T-cell (primary cell): ENCODE measurements around the gene CHPT1. TPM values are rescaled to one million over a fixed set of nuclear protein-coding genes. Genes with fewer than 3 reads are reported as not detected.

Experiments used
- ATAC-seq, 4 experiments: fragments of 200-7000 bp in 3 of 4; fragments of 150-1000 bp in 1 of 4; cut with Tn5 transposase; replicated peaks in 1 of 4; 1 replicate in 3 of 4; 2 replicates in 1 of 4; pipeline ENCODE4 v1.10.0; 2021; ENCODE audit warnings: moderate library complexity in 3 of 4, mild to moderate bottlenecking in 2 of 4, moderate number of reproducible peaks in 1 of 4
- CTCF ChIA-PET, 2 donors: fragments of 300-600 bp; sonication (Branson Sonifier 250); formaldehyde crosslinking; loops; one replicate each; lab custom pipeline; 2022; ENCODE audit warnings: antibody characterized with exemption in 2 of 2; lab: Charles Lee
- POLR2A ChIA-PET, 2 donors: fragments of 300-600 bp; sonication (Branson Sonifier 250); formaldehyde crosslinking; loops; one replicate each; lab custom pipeline; 2022; ENCODE audit warnings: antibody characterized with exemption in 2 of 2; lab: Charles Lee
- DNase-seq, 35 experiments: peaks; one replicate each; pipeline versions ENCODE4 v3.0.0 to v3.0.0-alpha.2; 2013 to 2023
- H3K27ac ChIP-seq: one replicate; pipeline ENCODE4 v1.5.1; 2013; ENCODE audit warnings: low read length
- H3K27me3 ChIP-seq, 2 experiments: replicated peaks in 1 of 2; 1 replicate in 1 of 2; 2 replicates in 1 of 2; pipeline versions ENCODE4 v1.6.1 to v1.7.0; 2013; ENCODE audit warnings: low read length in 1 of 2, mixed read lengths in 1 of 2; ENCODE audit not compliant: control insufficient read depth in 2 of 2, insufficient read depth in 2 of 2; ENCODE audit errors: extremely low read depth in 1 of 2
- H3K36me3 ChIP-seq, 2 donors: 1 replicate in 1 of 2; 2 replicates in 1 of 2; pipeline versions ENCODE4 v1.6.1 to v1.7.0; 2013; ENCODE audit warnings: low read length in 1 of 2; ENCODE audit not compliant: control insufficient read depth in 2 of 2, insufficient read depth in 1 of 2; ENCODE audit errors: extremely low read depth in 1 of 2
- H3K4me1 ChIP-seq, 2 experiments: 1 replicate in 1 of 2; 2 replicates in 1 of 2; pipeline versions ENCODE4 v1.6.1 to v1.7.0; 2013; ENCODE audit warnings: low read length in 2 of 2, mixed read lengths in 1 of 2; ENCODE audit not compliant: insufficient read depth in 2 of 2, control insufficient read depth in 1 of 2; ENCODE audit errors: extremely low read depth in 1 of 2
- H3K4me3 ChIP-seq, 2 donors: 1 replicate in 1 of 2; 2 replicates in 1 of 2; pipeline versions ENCODE4 v1.5.1 to v1.7.0; 2013; ENCODE audit warnings: mild to moderate bottlenecking in 2 of 2, low read length in 1 of 2, moderate library complexity in 1 of 2; ENCODE audit not compliant: control insufficient read depth in 1 of 2; ENCODE audit errors: extremely low read depth in 1 of 2
- H3K9me3 ChIP-seq: 2 replicates; pipeline ENCODE4 v1.7.0; 2013
- H3K27ac Mint-ChIP-seq, 2 donors: one replicate each; pipeline ENCODE4 v1.8.0; 2020 to 2021; ENCODE audit warnings: mild to moderate bottlenecking in 2 of 2, mixed read lengths in 2 of 2
- H3K27me3 Mint-ChIP-seq, 2 donors: one replicate each; pipeline ENCODE4 v1.8.0; 2021 to 2022; ENCODE audit warnings: mixed read lengths in 2 of 2
- H3K36me3 Mint-ChIP-seq: one replicate; pipeline ENCODE4 v1.8.0; 2021; ENCODE audit warnings: mixed read lengths
- H3K4me1 Mint-ChIP-seq, 3 donors: one replicate each; pipeline ENCODE4 v1.8.0; 2020 to 2022; ENCODE audit warnings: mixed read lengths in 3 of 3, mild to moderate bottlenecking in 1 of 3
- H3K4me3 Mint-ChIP-seq, 3 donors: one replicate each; pipeline ENCODE4 v1.8.0; 2020 to 2022; ENCODE audit warnings: mild to moderate bottlenecking in 3 of 3, mixed read lengths in 3 of 3, moderate library complexity in 3 of 3
- H3K9me3 Mint-ChIP-seq, 3 donors: one replicate each; pipeline ENCODE4 v1.8.0; 2020 to 2022; ENCODE audit warnings: mixed read lengths in 3 of 3
- WGBS: methylation state at CpG from one replicate; pipeline ENCODE4 v1.1.5; 2013; ENCODE audit warnings: missing lambda C conversion rate; ENCODE audit not compliant: insufficient coverage; 5-methylcytosine and 5-hydroxymethylcytosine counted together
- total RNA-seq, 35 experiments: library from RNA in 6 of 35; stranded (reverse) in 6 of 35; fragments of 120-200 nt in 1 of 35; gene quantifications; one replicate each; pipeline versions ENCODE4 v1.2.1 to v1.2.4 and lab custom pipeline; 2013 to 2026

Gene CHPT1
- total RNA-seq, 5 donors from 2014 or later (not counting 1 experiment from before 2014, with no cell fraction given), result 9.8 to 13.8 (median 11.9) TPM

- Histone ChIP-seq H3K36me3 (peaks cover 8 to 67% of the 10 kb centered on the region in 2 donors), H3K27me3 (no peaks in the 10 kb centered on the region), H3K9me3 (no peaks in the 10 kb centered on the region), H3K4me3 (no peak overlapping the region), H3K27ac (no peak overlapping the region), H3K4me1 (no peaks in the 10 kb centered on the region)
- no peaks in the 10 kb centered on the region for H3K9me3 Mint-ChIP-seq
- no CpG with 5 or more reads among the region's 1 CpG for WGBS
- peaks cover 28% of the 10 kb centered on the region for H3K36me3 Mint-ChIP-seq
- H3K4me1 Mint-ChIP-seq, result no peaks in the 10 kb centered on the region
- DNase-seq (no peak), ATAC-seq (no peak)
- ChIA-PET CTCF (interaction anchor here in 1 of 2 donors (0.6 kb wide), 1 partner anchor 9 kb away, joined by 8 read pairs; no protein-coding TSS in a partner anchor), POLR2A (no interaction called here)
- no peak overlapping the region for H3K27ac Mint-ChIP-seq
- H3K27me3 Mint-ChIP-seq, result no peaks in the 10 kb centered on the region
- no peak overlapping the region for H3K4me3 Mint-ChIP-seq
These were observed 70.1 kb downstream of the CHPT1 start for GRCh38 chr12:101767537-101767936.

GRCh38 chr12:101768781-101769180 lies 71.3 kb downstream of the CHPT1 start:
- no peak overlapping the region for H3K27ac Mint-ChIP-seq
- H3K36me3 ChIP-seq, result peaks cover 8 to 67% of the 10 kb centered on the region in 2 donors
- CTCF ChIA-PET, result interaction anchor here (1.0 to 1.8 kb wide), 2 partner anchors 62 to 70 kb away, joined by 3 to 9 read pairs; partner anchors contain the start of gene GNPTAB (in 1 of the 2)
- H3K27me3 Mint-ChIP-seq, result no peaks in the 10 kb centered on the region
- WGBS, result 100% methylated on average over 2 of the region's 2 CpGs
- peaks cover 0 to 7% (median 3%) of the 10 kb centered on the region in 3 donors for H3K4me1 Mint-ChIP-seq
- H3K36me3 Mint-ChIP-seq, result peaks cover 32% of the 10 kb centered on the region
- ATAC-seq (no peak), DNase-seq (no peak)
- no peak overlapping the region for H3K4me3 Mint-ChIP-seq
- no peak overlapping the region for H3K27ac ChIP-seq
- H3K9me3 Mint-ChIP-seq, result no peaks in the 10 kb centered on the region
- H3K4me1 ChIP-seq, result no peaks in the 10 kb centered on the region
- no peaks in the 10 kb centered on the region for H3K9me3 ChIP-seq
- H3K27me3 ChIP-seq, result no peaks in the 10 kb centered on the region
- POLR2A ChIA-PET, result interaction anchor here in 1 of 2 donors (0.6 kb wide), 1 partner anchor 70 kb away, joined by 8 read pairs; no protein-coding TSS in a partner anchor
- no peak overlapping the region for H3K4me3 ChIP-seq

GRCh38 chr12:101769865-101770264 lies 72.4 kb downstream of the CHPT1 start:
- Mint-ChIP-seq H3K4me1 (peaks cover 0 to 7% (median 5%) of the 10 kb centered on the region in 3 donors), H3K27me3 (no peaks in the 10 kb centered on the region), H3K9me3 (no peaks in the 10 kb centered on the region), H3K27ac (no peak overlapping the region), H3K36me3 (peaks cover 28% of the 10 kb centered on the region), H3K4me3 (no peak overlapping the region)
- ChIA-PET CTCF (interaction anchor here (0.6 to 1.8 kb wide), 4 partner anchors 61 to 118 kb away, joined by 3 to 9 read pairs (median 5); partner anchors contain the start of gene GNPTAB (in 1 of the 2)), POLR2A (interaction anchor here in 1 of 2 donors (0.6 kb wide), 1 partner anchor 361 kb away, joined by 3 read pairs; no protein-coding TSS in a partner anchor)
- DNase-seq (no peak), ATAC-seq (no peak)
- H3K9me3 ChIP-seq, result no peaks in the 10 kb centered on the region
- H3K27me3 ChIP-seq, result no peaks in the 10 kb centered on the region
- H3K4me1 ChIP-seq, result no peaks in the 10 kb centered on the region
- H3K27ac ChIP-seq, result no peak overlapping the region
- H3K36me3 ChIP-seq, result peaks cover 9 to 60% of the 10 kb centered on the region in 2 donors
- WGBS, result no CpG with 5 or more reads among the region's 5 CpGs
- no peak overlapping the region for H3K4me3 ChIP-seq

- ChIA-PET CTCF (interaction anchor here (0.6 to 3.0 kb wide), 12 partner anchors 12 to 71 kb away, joined by 3 to 62 read pairs (median 6); partner anchors contain the start of gene GNPTAB (in 2 of the 2)), POLR2A (interaction anchor here in 1 of 2 donors (0.7 kb wide), 1 partner anchor 67 kb away, joined by 3 read pairs; no protein-coding TSS in a partner anchor)
- H3K4me1 Mint-ChIP-seq, result peaks cover 0 to 7% (median 5%) of the 10 kb centered on the region in 3 donors
- H3K4me3 Mint-ChIP-seq, result no peak overlapping the region
- H3K27ac Mint-ChIP-seq, result no peak overlapping the region
- DNase-seq, result no peak
- H3K27ac ChIP-seq, result no peak overlapping the region
- H3K27me3 ChIP-seq, result no peaks in the 10 kb centered on the region
- no peak overlapping the region for H3K4me3 ChIP-seq
- 100% methylated on average over 1 of the region's 5 CpGs for WGBS
- no peaks in the 10 kb centered on the region for H3K4me1 ChIP-seq
- no peaks in the 10 kb centered on the region for H3K27me3 Mint-ChIP-seq
- peaks cover 20% of the 10 kb centered on the region for H3K36me3 Mint-ChIP-seq
- H3K36me3 ChIP-seq, result peaks cover 9 to 46% of the 10 kb centered on the region in 2 donors
- no peaks in the 10 kb centered on the region for H3K9me3 ChIP-seq
- no peaks in the 10 kb centered on the region for H3K9me3 Mint-ChIP-seq
- ATAC-seq, result no peak
These were observed 74.8 kb downstream of the CHPT1 start for GRCh38 chr12:101772012-101772775.

- no peaks in the 10 kb centered on the region for H3K4me1 ChIP-seq
- no peak overlapping the region for H3K4me3 ChIP-seq
- H3K36me3 Mint-ChIP-seq, result peaks cover 20% of the 10 kb centered on the region
- H3K9me3 Mint-ChIP-seq, result no peaks in the 10 kb centered on the region
- peak; percentile 84 to 94 (median 90) for ATAC-seq
- POLR2A ChIA-PET, result interaction anchor here in 1 of 2 donors (1.1 kb wide), 1 partner anchor 65 kb away, joined by 6 read pairs; no protein-coding TSS in a partner anchor
- H3K27me3 Mint-ChIP-seq, result no peaks in the 10 kb centered on the region
- H3K4me1 Mint-ChIP-seq, result peaks cover 0 to 7% (median 5%) of the 10 kb centered on the region in 3 donors
- DNase-seq, result peak; percentile 32 to 85 (median 60)
- peaks cover 11 to 41% of the 10 kb centered on the region in 2 donors for H3K36me3 ChIP-seq
- no peaks in the 10 kb centered on the region for H3K9me3 ChIP-seq
- H3K4me3 Mint-ChIP-seq, result no peak overlapping the region
- CTCF ChIA-PET, result interaction anchor here (0.5 to 3.0 kb wide), 22 partner anchors 12 to 113 kb away, joined by 3 to 62 read pairs (median 6); partner anchors contain the start of gene GNPTAB (in 2 of the 2)
- H3K27ac Mint-ChIP-seq, result no peak overlapping the region
- no peak overlapping the region for H3K27ac ChIP-seq
- no peaks in the 10 kb centered on the region for H3K27me3 ChIP-seq
- WGBS, result no CpG with 5 or more reads among the region's 2 CpGs
These were observed 76.3 kb downstream of the CHPT1 start for GRCh38 chr12:101773650-101774162.

GRCh38 chr12:101775816-101776215 lies 78.4 kb downstream of the CHPT1 start:
- H3K36me3 Mint-ChIP-seq, result peaks cover 15% of the 10 kb centered on the region

More at GRCh38 chr12:101775816-101776215, 78.4 kb downstream of the CHPT1 start:
- 86% methylated on average over 1 of the region's 2 CpGs for WGBS
- peaks cover 0 to 9% (median 8%) of the 10 kb centered on the region in 3 donors for H3K4me1 Mint-ChIP-seq
- Histone ChIP-seq H3K4me1 (no peaks in the 10 kb centered on the region), H3K27ac (no peak overlapping the region), H3K4me3 (no peak overlapping the region), H3K9me3 (no peaks in the 10 kb centered on the region), H3K27me3 (no peaks in the 10 kb centered on the region), H3K36me3 (peaks cover 5 to 35% of the 10 kb centered on the region in 2 donors)
- H3K27ac Mint-ChIP-seq, result peak overlapping the region in 1 of 2 donors; percentile 41
- ChIA-PET CTCF (interaction anchor here (1.2 to 3.2 kb wide), 3 partner anchors 49 to 63 kb away, joined by 3 to 16 read pairs (median 3); no protein-coding TSS in a partner anchor), POLR2A (interaction anchor here in 1 of 2 donors (0.6 kb wide), 1 partner anchor 99 kb away, joined by 3 read pairs; no protein-coding TSS in a partner anchor)
- ATAC-seq (no peak), DNase-seq (no peak)
- no peaks in the 10 kb centered on the region for H3K27me3 Mint-ChIP-seq
- no peaks in the 10 kb centered on the region for H3K9me3 Mint-ChIP-seq
- no peak overlapping the region for H3K4me3 Mint-ChIP-seq
